NT2/D1 (cell line): ENCODE measurements around the gene LCMT2.
A peak's percentile ranks its signal among the peaks of the same experiment; 100 is the strongest.

Experiments
- DNase-seq: peaks from one replicate; pipeline ENCODE4 v3.0.0-alpha.2; 2011; ENCODE audit warnings: low read depth, low spot score
- H3K27me3 ChIP-seq: 2 replicates; pipeline ENCODE4 v1.6.0; 2011; ENCODE audit warnings: mild to moderate bottlenecking; ENCODE audit not compliant: insufficient read length, insufficient read depth
- H3K36me3 ChIP-seq: 2 replicates; pipeline ENCODE4 v1.6.1; 2011; ENCODE audit warnings: mild to moderate bottlenecking, low read length, mixed read lengths; ENCODE audit not compliant: insufficient read depth, insufficient read length
- H3K4me1 ChIP-seq: 2 replicates; pipeline ENCODE4 v1.5.1; 2011; ENCODE audit not compliant: insufficient read depth, insufficient read length
- H3K4me3 ChIP-seq: 2 replicates; pipeline ENCODE4 v1.5.1; 2011; ENCODE audit warnings: low read depth; ENCODE audit not compliant: insufficient read length
- H3K9ac ChIP-seq: 2 replicates; pipeline ENCODE4 v1.6.0; 2011; ENCODE audit warnings: low read depth; ENCODE audit not compliant: insufficient read length
- H3K9me3 ChIP-seq: 2 replicates; pipeline ENCODE4 v1.5.1; 2011; ENCODE audit warnings: mild to moderate bottlenecking, low read length; ENCODE audit not compliant: insufficient read depth
- SUZ12 ChIP-seq: IDR thresholded peaks from 2 replicates; pipeline ENCODE4 v1.6.1; 2011; ENCODE audit not compliant: insufficient read length, insufficient read depth; ENCODE audit errors: extremely low read depth
- YY1 ChIP-seq: IDR thresholded peaks from 2 replicates; pipeline ENCODE4 v1.6.1; 2011; ENCODE audit not compliant: insufficient read length, insufficient read depth
- ZNF274 ChIP-seq: IDR thresholded peaks from 2 replicates; pipeline ENCODE4 v1.6.1; 2011; ENCODE audit warnings: mild to moderate bottlenecking, low read depth, low read length

The LCMT2 gene

GRCh38 chr15:43360821-43361220 is 30.4 kb upstream of the LCMT2 start:
- Histone ChIP-seq H3K4me3 (no peak overlapping the region), H3K36me3 (peaks cover 70% of the 10 kb centered on the region), H3K9me3 (peaks cover 44% of the 10 kb centered on the region), H3K4me1 (no peaks in the 10 kb centered on the region), H3K9ac (no peak overlapping the region), H3K27me3 (no peaks in the 10 kb centered on the region)
- DNase-seq, result no peak
- no peak for TF ChIP-seq ZNF274
- TF ChIP-seq SUZ12, result no peak
- no peak for TF ChIP-seq YY1

- Histone ChIP-seq H3K9me3 (no peaks in the 10 kb centered on the region), H3K36me3 (peaks cover 16% of the 10 kb centered on the region), H3K9ac (no peak overlapping the region), H3K27me3 (no peaks in the 10 kb centered on the region), H3K4me1 (no peaks in the 10 kb centered on the region), H3K4me3 (no peak overlapping the region)
- no peak for TF ChIP-seq SUZ12
- TF ChIP-seq YY1, result no peak
- TF ChIP-seq ZNF274, result no peak
- DNase-seq, result no peak
Observed at GRCh38 chr15:43352693-43353382, 22.5 kb upstream of the LCMT2 start.

- H3K9me3 ChIP-seq, result no peaks in the 10 kb centered on the region
- TF ChIP-seq SUZ12 (no peak), YY1 (no peak), ZNF274 (no peak)
- H3K27me3 ChIP-seq, result no peaks in the 10 kb centered on the region
- H3K36me3 ChIP-seq, result peaks cover 24% of the 10 kb centered on the region
- no peak for DNase-seq
- no peak overlapping the region for H3K4me3 ChIP-seq
- no peak overlapping the region for H3K9ac ChIP-seq
- no peaks in the 10 kb centered on the region for H3K4me1 ChIP-seq
Observed at GRCh38 chr15:43347114-43347513, 16.7 kb upstream of the LCMT2 start.

GRCh38 chr15:43346305-43346704 is 15.9 kb upstream of the LCMT2 start:
- peaks cover 21% of the 10 kb centered on the region for H3K36me3 ChIP-seq
- DNase-seq, result no peak
- TF ChIP-seq YY1 (no peak), ZNF274 (no peak), SUZ12 (no peak)

GRCh38 chr15:43330780-43331087 is 361 bp upstream of the LCMT2 start:
- no peaks in the 10 kb centered on the region for H3K27me3 ChIP-seq
- peaks cover 14% of the 10 kb centered on the region for H3K36me3 ChIP-seq
- peaks cover 15% of the 10 kb centered on the region; the same call in 1 of the 2 replicates for H3K9me3 ChIP-seq
- TF ChIP-seq SUZ12 (no peak), YY1 (no peak), ZNF274 (no peak)
- H3K9ac ChIP-seq, result peak overlapping the region; percentile 62
- H3K4me1 ChIP-seq, result peaks cover 3% of the 10 kb centered on the region
- H3K4me3 ChIP-seq, result peak overlapping the region; percentile 76
- no peak for DNase-seq

More at GRCh38 chr15:43346305-43346704, 15.9 kb upstream of the LCMT2 start:
- H3K4me1 ChIP-seq, result no peaks in the 10 kb centered on the region
- no peak overlapping the region for H3K9ac ChIP-seq
- H3K27me3 ChIP-seq, result no peaks in the 10 kb centered on the region
- H3K9me3 ChIP-seq, result no peaks in the 10 kb centered on the region
- no peak overlapping the region for H3K4me3 ChIP-seq

- no peak for DNase-seq
- H3K4me3 ChIP-seq, result peak overlapping the region; percentile 76
Observed at GRCh38 chr15:43329217-43329959, 985 bp downstream of the LCMT2 start.

GRCh38 chr15:43325039-43325684 is 5.2 kb downstream of the LCMT2 start:
- Histone ChIP-seq H3K9ac (no peak overlapping the region), H3K4me1 (peaks cover 3% of the 10 kb centered on the region), H3K27me3 (no peaks in the 10 kb centered on the region), H3K36me3 (peaks cover 14% of the 10 kb centered on the region), H3K4me3 (no peak overlapping the region), H3K9me3 (peaks cover 15% of the 10 kb centered on the region; the same call in 1 of the 2 replicates)
- TF ChIP-seq ZNF274 (no peak), YY1 (no peak), SUZ12 (no peak)
- DNase-seq, result no peak

More at GRCh38 chr15:43329217-43329959, 985 bp downstream of the LCMT2 start:
- Histone ChIP-seq H3K9me3 (peaks cover 15% of the 10 kb centered on the region; the same call in 1 of the 2 replicates), H3K9ac (peak overlapping the region; percentile 82), H3K27me3 (no peaks in the 10 kb centered on the region), H3K36me3 (peaks cover 14% of the 10 kb centered on the region), H3K4me1 (peaks cover 3% of the 10 kb centered on the region)
- TF ChIP-seq SUZ12 (no peak), ZNF274 (no peak), YY1 (no peak)
